GM12891 (cell line): ENCODE results near the gene OR10A6.

ENCODE experiments used
- PAX5 ChIP-seq: IDR thresholded peaks from 2 replicates; pipeline ENCODE4 v1.6.1; 2011; ENCODE audit warnings: low read length, moderate library complexity, mild to moderate bottlenecking; ENCODE audit not compliant: insufficient read depth, severe bottlenecking
- POLR2A ChIP-seq: IDR thresholded peaks from 2 replicates; pipeline ENCODE4 v1.6.1; 2011; ENCODE audit warnings: low read depth, low read length, control low read depth
- POLR2AphosphoS5 ChIP-seq: IDR thresholded peaks from 2 replicates; pipeline ENCODE4 v1.6.1; 2011; ENCODE audit warnings: low read depth, low read length, control low read depth
- POU2F2 ChIP-seq: IDR thresholded peaks from 2 replicates; pipeline ENCODE4 v1.6.1; 2011; ENCODE audit warnings: low read depth, mild to moderate bottlenecking, control low read depth, low read length, moderate library complexity
- SPI1 ChIP-seq: IDR thresholded peaks from 2 replicates; pipeline ENCODE4 v1.6.1; 2011; ENCODE audit warnings: low read depth, low read length, control low read depth
- TAF1 ChIP-seq: IDR thresholded peaks from 2 replicates; pipeline ENCODE4 v1.6.1; 2011; ENCODE audit warnings: low read depth, low read length, control low read depth

GRCh38 chr11:7892059-7892699 lies 38.9 kb downstream of the OR10A6 start:
- TF ChIP-seq POLR2AphosphoS5 (no peak), POLR2A (no peak), TAF1 (no peak), SPI1 (peak; percentile 96), PAX5 (no peak), POU2F2 (no peak)
